WTC11 (cell line): ENCODE results near the gene OLFM3. TPM values are rescaled to one million over a fixed set of nuclear protein-coding genes. Genes with fewer than 3 reads are reported as not detected.

Experiments
- ATAC-seq: fragments of 200-7000 bp; cut with Tn5 transposase; 2 replicates; pipeline ENCODE4 v1.10.0; 2021; ENCODE audit warnings: mild to moderate bottlenecking, moderate library complexity
- CTCF ChIA-PET: fragments of 300-600 bp; sonication (Branson Sonifier 250); formaldehyde crosslinking; loops from one replicate; lab custom pipeline; 2021; ENCODE audit warnings: antibody characterized with exemption; lab: Charles Lee
- POLR2A ChIA-PET: fragments of 350-600 bp; sonication (Branson Sonifier 250); formaldehyde crosslinking; loops from one replicate; lab custom pipeline; 2021; ENCODE audit warnings: antibody characterized with exemption; lab: Charles Lee
- DNase-seq: peaks from one replicate; pipeline ENCODE4 v3.0.0; 2021; ENCODE audit warnings: low spot score
- H3K27ac Mint-ChIP-seq: 2 replicates; pipeline ENCODE4 v1.8.0; 2021; ENCODE audit warnings: mixed read lengths
- H3K27me3 Mint-ChIP-seq: 2 replicates; pipeline ENCODE4 v1.8.0; 2021; ENCODE audit warnings: low read depth, mild to moderate bottlenecking, moderate library complexity, mixed read lengths
- H3K36me3 Mint-ChIP-seq: 2 replicates; pipeline ENCODE4 v1.8.0; 2021; ENCODE audit warnings: mixed read lengths
- H3K4me1 Mint-ChIP-seq: 2 replicates; pipeline ENCODE4 v1.8.0; 2022; ENCODE audit warnings: mixed read lengths
- H3K4me3 Mint-ChIP-seq: 2 replicates; pipeline ENCODE4 v1.8.0; 2021; ENCODE audit warnings: mild to moderate bottlenecking, moderate library complexity, mixed read lengths
- H3K9me3 Mint-ChIP-seq: 2 replicates; pipeline ENCODE4 v1.8.0; 2021; ENCODE audit warnings: mixed read lengths
- ATF2 ChIP-seq: sonication (generic); formaldehyde crosslinking; IDR thresholded peaks from 2 replicates; pipeline ENCODE4 v1.8.1; 2022; ENCODE audit warnings: low read depth, missing genetic modification reagents, borderline replicate concordance
- ATF3 ChIP-seq: sonication (generic); formaldehyde crosslinking; conservative IDR thresholded peaks from 2 replicates; pipeline ENCODE4 v1.8.1; 2022; ENCODE audit warnings: mild to moderate bottlenecking, missing genetic modification reagents
- ATF6 ChIP-seq: sonication (generic); formaldehyde crosslinking; IDR thresholded peaks from 2 replicates; pipeline ENCODE4 v1.8.1; 2023; ENCODE audit warnings: mild to moderate bottlenecking, missing genetic modification reagents
- CBFB ChIP-seq: sonication (generic); formaldehyde crosslinking; IDR thresholded peaks from 2 replicates; pipeline ENCODE4 v1.8.1; 2022; ENCODE audit warnings: mild to moderate bottlenecking, low read depth, missing genetic modification reagents
- CREM ChIP-seq: sonication (generic); formaldehyde crosslinking; IDR thresholded peaks from 2 replicates; pipeline ENCODE4 v1.8.1; 2022; ENCODE audit warnings: mild to moderate bottlenecking, missing genetic modification reagents, moderate library complexity
- ETV6 ChIP-seq: sonication (generic); formaldehyde crosslinking; IDR thresholded peaks from 2 replicates; pipeline ENCODE4 v1.8.1; 2022; ENCODE audit warnings: mild to moderate bottlenecking, missing genetic modification reagents
- HMGA2 ChIP-seq: fragments of 250-450 bp; sonication (Bioruptor Pico); IDR thresholded peaks from 2 replicates; pipeline ENCODE4 v1.4.0; 2021; ENCODE audit warnings: mild to moderate bottlenecking, moderate library complexity
- IRF2 ChIP-seq: sonication (generic); formaldehyde crosslinking; IDR thresholded peaks from 2 replicates; pipeline ENCODE4 v1.8.0; 2022; ENCODE audit warnings: low read depth, missing genetic modification reagents, borderline replicate concordance
- JUN ChIP-seq: sonication (generic); formaldehyde crosslinking; IDR thresholded peaks from 2 replicates; pipeline ENCODE4 v1.8.0; 2023; ENCODE audit warnings: mild to moderate bottlenecking, missing genetic modification reagents
- KAT7 ChIP-seq: sonication (generic); formaldehyde crosslinking; IDR thresholded peaks from 2 replicates; pipeline ENCODE4 v1.8.1; 2023; ENCODE audit warnings: missing genetic modification reagents, mild to moderate bottlenecking, borderline replicate concordance
- MXD4 ChIP-seq: fragments of 250-450 bp; sonication (Bioruptor Pico); IDR thresholded peaks from 2 replicates; pipeline ENCODE4 v1.8.0; 2021; ENCODE audit warnings: mild to moderate bottlenecking, moderate library complexity, borderline replicate concordance
- NR1H2 ChIP-seq: sonication (generic); formaldehyde crosslinking; IDR thresholded peaks from 2 replicates; pipeline ENCODE4 v1.9.0; 2021; ENCODE audit warnings: mild to moderate bottlenecking, moderate library complexity, missing genetic modification reagents
- NR2C2 ChIP-seq: sonication (generic); formaldehyde crosslinking; IDR thresholded peaks from 2 replicates; pipeline ENCODE4 v1.8.0; 2022; ENCODE audit warnings: mild to moderate bottlenecking, missing genetic modification reagents
- SMAD3 ChIP-seq: sonication (generic); formaldehyde crosslinking; IDR thresholded peaks from 2 replicates; pipeline ENCODE4 v1.8.0; 2022; ENCODE audit warnings: missing genetic modification reagents, mild to moderate bottlenecking, borderline replicate concordance
- SMAD4 ChIP-seq: sonication (generic); formaldehyde crosslinking; IDR thresholded peaks from 2 replicates; pipeline ENCODE4 v1.8.0; 2022; ENCODE audit warnings: mild to moderate bottlenecking, missing genetic modification reagents
- SOX15 ChIP-seq: fragments of 250-450 bp; sonication (Bioruptor Pico); IDR thresholded peaks from 2 replicates; pipeline ENCODE4 v1.9.0; 2021; ENCODE audit warnings: mild to moderate bottlenecking
- SP1 ChIP-seq: sonication (generic); formaldehyde crosslinking; conservative IDR thresholded peaks from 2 replicates; pipeline ENCODE4 v1.8.1; 2022; ENCODE audit warnings: missing genetic modification reagents
- TP53 ChIP-seq: sonication (generic); formaldehyde crosslinking; IDR thresholded peaks from 2 replicates; pipeline ENCODE4 v1.8.1; 2023; ENCODE audit warnings: mild to moderate bottlenecking, missing genetic modification reagents
- USF2 ChIP-seq: sonication (generic); formaldehyde crosslinking; IDR thresholded peaks from 2 replicates; pipeline ENCODE4 v1.8.1; 2023; ENCODE audit warnings: mild to moderate bottlenecking, missing genetic modification reagents, moderate library complexity
- ZBTB43 ChIP-seq: sonication (generic); formaldehyde crosslinking; IDR thresholded peaks from 2 replicates; pipeline ENCODE4 v1.8.1; 2023; ENCODE audit warnings: mild to moderate bottlenecking, missing genetic modification reagents
- ZNF317 ChIP-seq: sonication (generic); formaldehyde crosslinking; IDR thresholded peaks from 2 replicates; pipeline ENCODE4 v1.8.1; 2023; ENCODE audit warnings: low read depth, mild to moderate bottlenecking, moderate library complexity, missing genetic modification reagents, borderline replicate concordance
- ZNF416 ChIP-seq: fragments of 250-450 bp; sonication (Bioruptor Pico); IDR thresholded peaks from 2 replicates; pipeline ENCODE4 v1.9.0; 2021; ENCODE audit warnings: mild to moderate bottlenecking, inconsistent platforms
- ZNF423 ChIP-seq: fragments of 250-450 bp; sonication (Bioruptor Pico); IDR thresholded peaks from 2 replicates; pipeline ENCODE4 v2.1.2; 2022; ENCODE audit warnings: mild to moderate bottlenecking, moderate library complexity
- ZNF425 ChIP-seq: fragments of 250-450 bp; sonication (Bioruptor Pico); conservative IDR thresholded peaks from 2 replicates; pipeline ENCODE4 v1.9.0; 2021; ENCODE audit warnings: mild to moderate bottlenecking
- total RNA-seq: library from RNA; stranded (reverse); gene quantifications from 3 replicates; pipeline ENCODE4 v1.2.3, GENCODE V29; 2021
- TF ChIP-seq, protein P1 (sequence below): sonication (generic); formaldehyde crosslinking; IDR thresholded peaks from 2 replicates; pipeline ENCODE4 v1.8.0; 2022; ENCODE audit warnings: mild to moderate bottlenecking, missing genetic modification reagents

The OLFM3 gene
- total RNA-seq, 1 experiment from 2014 or later, result 0.37 TPM

DNA sequence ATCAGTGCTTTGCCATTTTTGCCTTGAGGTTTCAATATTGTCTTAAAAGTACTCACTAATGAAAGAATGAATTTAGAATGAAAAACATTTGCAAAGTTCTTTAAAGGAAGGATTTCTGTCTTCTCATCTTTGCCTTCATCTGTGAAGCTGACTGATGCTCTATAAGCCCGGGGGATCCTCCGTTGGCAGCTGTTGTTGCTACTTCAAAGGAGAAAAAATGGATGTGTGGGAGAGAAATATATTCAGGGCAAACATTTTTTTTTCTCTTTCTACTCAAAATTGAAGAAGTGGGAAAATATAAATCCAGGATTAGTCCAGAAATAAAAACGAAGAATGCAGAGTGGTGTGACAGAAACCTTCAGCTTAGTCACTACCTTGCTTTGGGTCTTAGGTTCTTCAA is 142.5 kb downstream of the OLFM3 start:
- no peaks in the 10 kb centered on the region for H3K36me3 Mint-ChIP-seq
- DNase-seq, result no peak
- H3K4me3 Mint-ChIP-seq, result no peak overlapping the region
- no peak overlapping the region for H3K27ac Mint-ChIP-seq
- ATAC-seq, result no peak
- H3K9me3 Mint-ChIP-seq, result peaks cover 4% of the 10 kb centered on the region; the same call in 1 of the 2 replicates
- H3K27me3 Mint-ChIP-seq, result no peaks in the 10 kb centered on the region
- CTCF ChIA-PET, result interaction anchor here (0.8 kb wide), 1 partner anchor 11 kb away, joined by 3 read pairs; no protein-coding TSS in a partner anchor
- POLR2A ChIA-PET, result no interaction called here
- H3K4me1 Mint-ChIP-seq, result peaks cover 12% of the 10 kb centered on the region
- TF ChIP-seq CBFB (no peak), SP1 (CRISPR knock-in tag) (no peak), ZBTB43 (CRISPR knock-in tag) (no peak), SMAD3 (CRISPR knock-in tag) (no peak), CREM (CRISPR knock-in tag) (no peak), ATF3 (no peak), ZNF423 (CRISPR knock-in tag) (no peak), NR2C2 (no peak), TP53 (no peak), JUN (CRISPR knock-in tag) (no peak), KAT7 (CRISPR knock-in tag) (no peak), NR1H2 (CRISPR knock-in tag) (no peak), ATF2 (no peak), IRF2 (no peak), SMAD4 (CRISPR knock-in tag) (no peak), ZNF317 (CRISPR knock-in tag) (no peak), ATF6 (no peak), USF2 (CRISPR knock-in tag) (no peak)
- TF ChIP-seq, protein P1, sequence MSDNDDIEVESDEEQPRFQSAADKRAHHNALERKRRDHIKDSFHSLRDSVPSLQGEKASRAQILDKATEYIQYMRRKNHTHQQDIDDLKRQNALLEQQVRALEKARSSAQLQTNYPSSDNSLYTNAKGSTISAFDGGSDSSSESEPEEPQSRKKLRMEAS (CRISPR knock-in tag), result no peak

DNA sequence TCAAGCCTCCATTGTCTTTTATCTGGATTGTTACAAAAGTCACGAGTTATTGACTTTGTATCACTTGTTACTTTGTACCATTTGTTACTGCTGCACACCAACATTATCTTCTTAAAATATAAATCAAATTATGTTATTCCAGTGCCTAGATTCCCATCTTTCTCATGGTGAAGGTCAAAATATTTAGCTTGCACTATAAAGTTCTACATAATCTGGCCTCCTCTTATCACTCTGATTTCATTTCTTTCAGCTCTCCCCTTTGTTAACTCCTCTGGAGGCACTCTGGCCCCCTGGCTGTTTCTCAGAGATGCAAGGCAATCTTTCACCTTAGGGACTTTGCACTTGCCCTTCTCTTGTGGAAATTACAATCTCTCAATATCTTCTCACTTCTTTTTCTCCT is 143.8 kb downstream of the OLFM3 start:
- H3K4me1 Mint-ChIP-seq, result peaks cover 13% of the 10 kb centered on the region
- no peak overlapping the region for H3K27ac Mint-ChIP-seq
- no peaks in the 10 kb centered on the region for H3K36me3 Mint-ChIP-seq
- CTCF ChIA-PET, result no interaction called here
- DNase-seq, result no peak
- H3K27me3 Mint-ChIP-seq, result no peaks in the 10 kb centered on the region
- ATAC-seq, result no peak
- POLR2A ChIA-PET, result no interaction called here
- H3K4me3 Mint-ChIP-seq, result no peak overlapping the region
- no peaks in the 10 kb centered on the region for H3K9me3 Mint-ChIP-seq
- TF ChIP-seq SOX15 (CRISPR knock-in tag) (no peak), ZNF416 (CRISPR knock-in tag) (no peak), MXD4 (CRISPR knock-in tag) (no peak), CBFB (no peak), ETV6 (CRISPR knock-in tag) (no peak), HMGA2 (CRISPR knock-in tag) (no peak), IRF2 (no peak), USF2 (CRISPR knock-in tag) (no peak), ZNF423 (CRISPR knock-in tag) (no peak), ZNF425 (CRISPR knock-in tag) (no peak)
